Measurements from ENCODE around the gene RANBP3. TPM values are rescaled to one million over a fixed set of nuclear protein-coding genes. Genes with fewer than 3 reads are reported as not detected.

RANBP3 gene
- total and polyA plus RNA-seq, 7 experiments from 2014 or later: 7.0 to 104 (median 92.0) TPM

GRCh38 chr19:5940260-5941208, 37.4 kb downstream of the RANBP3 start:
- H3K4me1 Mint-ChIP-seq: peaks cover 7 to 32% (median 14%) of the 10 kb centered on the region in 7 donors
- H3K27ac ChIP-seq (ENCODE audit: low read depth, low read length): no peak overlapping the region
- intact Hi-C loops (cut with micrococcal nuclease): no loop called here
- no peaks in the 10 kb centered on the region for H3K9me3 ChIP-seq (ENCODE audit: control insufficient read depth in 2 of 3, low read length in 3 of 3)
- POLR2A ChIA-PET: no interaction called here
- no peaks in the 10 kb centered on the region for H3K9me3 Mint-ChIP-seq
- CTCF ChIA-PET: interaction anchor here (1.1 kb wide), 1 partner anchor 185 kb away, joined by 3 read pairs; no protein-coding TSS in a partner anchor
- no peak overlapping the region for H3K27ac Mint-ChIP-seq
- H3K27me3 Mint-ChIP-seq: no peaks in the 10 kb centered on the region
- DNase-seq: no peak
- peaks cover 0 to 62% (median 8%) of the 10 kb centered on the region in 3 experiments for H3K36me3 ChIP-seq (ENCODE audit: control insufficient read depth in 2 of 3, insufficient read depth in 3 of 3, low read length in 3 of 3)
- peaks cover 0 to 27% (median 3%) of the 10 kb centered on the region in 5 donors for H3K36me3 Mint-ChIP-seq
- no peak for ATAC-seq
- H3K4me1 ChIP-seq (ENCODE audit: control insufficient read depth in 2 of 2, insufficient read depth in 2 of 2, low read length in 2 of 2): no peaks in the 10 kb centered on the region
- no peak overlapping the region for H3K4me3 Mint-ChIP-seq
- H3K27me3 ChIP-seq (ENCODE audit: control insufficient read depth in 2 of 2, insufficient read depth in 2 of 2, low read length in 2 of 2): no peaks in the 10 kb centered on the region
- H3K4me3 ChIP-seq (ENCODE audit: low read length): no peak overlapping the region

GRCh38 chr19:5937550-5937949, 40.4 kb downstream of the RANBP3 start:
- H3K4me3 Mint-ChIP-seq: no peak overlapping the region
- CTCF ChIA-PET: interaction anchor here (0.9 kb wide), 1 partner anchor 30 kb away, joined by 4 read pairs; no protein-coding TSS in a partner anchor
- no peaks in the 10 kb centered on the region for H3K4me1 ChIP-seq (ENCODE audit: control insufficient read depth in 2 of 2, insufficient read depth in 2 of 2, low read length in 2 of 2)
- no peak for DNase-seq
- H3K36me3 Mint-ChIP-seq: peaks cover 0 to 27% (median 4%) of the 10 kb centered on the region in 5 donors
- peaks cover 0 to 87% (median 13%) of the 10 kb centered on the region in 3 experiments for H3K36me3 ChIP-seq (ENCODE audit: control insufficient read depth in 2 of 3, insufficient read depth in 3 of 3, low read length in 3 of 3)
- peaks cover 0 to 13% (median 6%) of the 10 kb centered on the region in 7 donors for H3K4me1 Mint-ChIP-seq
- H3K27me3 ChIP-seq (ENCODE audit: control insufficient read depth in 2 of 2, insufficient read depth in 2 of 2, low read length in 2 of 2): no peaks in the 10 kb centered on the region
- no peaks in the 10 kb centered on the region for H3K9me3 Mint-ChIP-seq
- H3K27ac Mint-ChIP-seq: peak overlapping the region in 3 of 9 donors; percentile 21 to 34 (median 21)
- no peak overlapping the region for H3K4me3 ChIP-seq (ENCODE audit: low read length)
- no peaks in the 10 kb centered on the region for H3K27me3 Mint-ChIP-seq
- ATAC-seq: no peak
- intact Hi-C loops (cut with micrococcal nuclease): no loop called here
- no peaks in the 10 kb centered on the region for H3K9me3 ChIP-seq (ENCODE audit: control insufficient read depth in 2 of 3, low read length in 3 of 3)
- H3K27ac ChIP-seq (ENCODE audit: low read depth, low read length): no peak overlapping the region
- POLR2A ChIA-PET: interaction anchor here (1.1 to 3.8 kb wide), 2 partner anchors 12 to 15 kb away, joined by 3 to 13 read pairs; no protein-coding TSS in a partner anchor

GRCh38 chr19:5936292-5936592, 41.7 kb downstream of the RANBP3 start:
- POLR2A ChIA-PET: interaction anchor here (3.8 kb wide), 1 partner anchor 13 kb away, joined by 13 read pairs; no protein-coding TSS in a partner anchor
- CTCF ChIA-PET: interaction anchor here (0.6 kb wide), 2 partner anchors 87 to 1474 kb away, joined by 3 read pairs; no protein-coding TSS in a partner anchor
- Mint-ChIP-seq H3K27ac (peak overlapping the region in 1 of 9 donors; percentile 48), H3K4me3 (no peak overlapping the region), H3K36me3 (peaks cover 0 to 31% (median 4%) of the 10 kb centered on the region in 5 donors), H3K9me3 (no peaks in the 10 kb centered on the region), H3K27me3 (no peaks in the 10 kb centered on the region), H3K4me1 (peaks cover 0 to 13% (median 4%) of the 10 kb centered on the region in 7 donors)
- intact Hi-C loops (cut with micrococcal nuclease): no loop called here
- H3K36me3 ChIP-seq (ENCODE audit: control insufficient read depth in 2 of 3, insufficient read depth in 3 of 3, low read length in 3 of 3): peaks cover 0 to 93% (median 16%) of the 10 kb centered on the region in 3 experiments
- H3K4me3 ChIP-seq (ENCODE audit: low read length): no peak overlapping the region
- no peaks in the 10 kb centered on the region for H3K9me3 ChIP-seq (ENCODE audit: control insufficient read depth in 2 of 3, low read length in 3 of 3)
- H3K4me1 ChIP-seq (ENCODE audit: control insufficient read depth in 2 of 2, insufficient read depth in 2 of 2, low read length in 2 of 2): no peaks in the 10 kb centered on the region
- ATAC-seq (no peak), DNase-seq (no peak)
- no peak overlapping the region for H3K27ac ChIP-seq (ENCODE audit: low read depth, low read length)
- no peaks in the 10 kb centered on the region for H3K27me3 ChIP-seq (ENCODE audit: control insufficient read depth in 2 of 2, insufficient read depth in 2 of 2, low read length in 2 of 2)

GRCh38 chr19:5935473-5936291, 42.3 kb downstream of the RANBP3 start:
- no peaks in the 10 kb centered on the region for H3K9me3 ChIP-seq (ENCODE audit: control insufficient read depth in 2 of 3, low read length in 3 of 3)
- no peak overlapping the region for H3K27ac Mint-ChIP-seq
- POLR2A ChIA-PET: interaction anchor here (3.8 kb wide), 1 partner anchor 14 kb away, joined by 13 read pairs; no protein-coding TSS in a partner anchor
- DNase-seq: no peak
- no peaks in the 10 kb centered on the region for H3K27me3 ChIP-seq (ENCODE audit: control insufficient read depth in 2 of 2, insufficient read depth in 2 of 2, low read length in 2 of 2)
- H3K4me1 ChIP-seq (ENCODE audit: control insufficient read depth in 2 of 2, insufficient read depth in 2 of 2, low read length in 2 of 2): no peaks in the 10 kb centered on the region
- no peaks in the 10 kb centered on the region for H3K9me3 Mint-ChIP-seq
- CTCF ChIA-PET: interaction anchor here (0.6 to 1.1 kb wide), 3 partner anchors 87 to 157 kb away, joined by 3 to 5 read pairs (median 3); no protein-coding TSS in a partner anchor
- H3K4me1 Mint-ChIP-seq: peaks cover 0 to 13% (median 4%) of the 10 kb centered on the region in 7 donors
- intact Hi-C loops (cut with micrococcal nuclease): no loop called here
- H3K4me3 ChIP-seq (ENCODE audit: low read length): no peak overlapping the region
- no peak overlapping the region for H3K4me3 Mint-ChIP-seq
- H3K36me3 ChIP-seq (ENCODE audit: control insufficient read depth in 2 of 3, insufficient read depth in 3 of 3, low read length in 3 of 3): peaks cover 0 to 93% (median 16%) of the 10 kb centered on the region in 3 experiments
- no peak overlapping the region for H3K27ac ChIP-seq (ENCODE audit: low read depth, low read length)
- H3K27me3 Mint-ChIP-seq: no peaks in the 10 kb centered on the region
- ATAC-seq: no peak
- peaks cover 0 to 29% (median 7%) of the 10 kb centered on the region in 5 donors for H3K36me3 Mint-ChIP-seq

- no peaks in the 10 kb centered on the region for H3K27me3 Mint-ChIP-seq
- H3K27me3 ChIP-seq (ENCODE audit: control insufficient read depth in 2 of 2, insufficient read depth in 2 of 2, low read length in 2 of 2): no peaks in the 10 kb centered on the region
- ChIA-PET CTCF (interaction anchor here (0.6 to 1.1 kb wide), 2 partner anchors 131 to 156 kb away, joined by 3 to 5 read pairs; no protein-coding TSS in a partner anchor), POLR2A (interaction anchor here (3.8 kb wide), 1 partner anchor 14 kb away, joined by 13 read pairs; no protein-coding TSS in a partner anchor)
- H3K27ac ChIP-seq (ENCODE audit: low read depth, low read length): no peak overlapping the region
- H3K4me3 Mint-ChIP-seq: no peak overlapping the region
- H3K4me1 ChIP-seq (ENCODE audit: control insufficient read depth in 2 of 2, insufficient read depth in 2 of 2, low read length in 2 of 2): no peaks in the 10 kb centered on the region
- peaks cover 0 to 93% (median 13%) of the 10 kb centered on the region in 3 experiments for H3K36me3 ChIP-seq (ENCODE audit: control insufficient read depth in 2 of 3, insufficient read depth in 3 of 3, low read length in 3 of 3)
- DNase-seq: no peak
- no peaks in the 10 kb centered on the region for H3K9me3 Mint-ChIP-seq
- intact Hi-C loops (cut with micrococcal nuclease): no loop called here
- H3K4me3 ChIP-seq (ENCODE audit: low read length): no peak overlapping the region
- peaks cover 0 to 31% (median 7%) of the 10 kb centered on the region in 5 donors for H3K36me3 Mint-ChIP-seq
- H3K9me3 ChIP-seq (ENCODE audit: control insufficient read depth in 2 of 3, low read length in 3 of 3): no peaks in the 10 kb centered on the region
- no peak for ATAC-seq
- H3K4me1 Mint-ChIP-seq: peaks cover 0 to 9% (median 4%) of the 10 kb centered on the region in 7 donors
- H3K27ac Mint-ChIP-seq: peak overlapping the region in 1 of 9 donors; percentile 54
Measured at GRCh38 chr19:5934774-5935472, 43.0 kb downstream of the RANBP3 start.

- DNase-seq: no peak
- Mint-ChIP-seq H3K4me3 (no peak overlapping the region), H3K4me1 (peaks cover 0 to 8% (median 4%) of the 10 kb centered on the region in 7 donors), H3K27ac (peak overlapping the region in 1 of 9 donors; percentile 14), H3K9me3 (no peaks in the 10 kb centered on the region), H3K36me3 (peaks cover 0 to 34% (median 7%) of the 10 kb centered on the region in 5 donors), H3K27me3 (no peaks in the 10 kb centered on the region)
- ChIA-PET CTCF (no interaction called here), POLR2A (interaction anchor here (3.8 kb wide), 1 partner anchor 15 kb away, joined by 13 read pairs; no protein-coding TSS in a partner anchor)
- Histone ChIP-seq H3K4me3 (ENCODE audit: low read length) (no peak overlapping the region), H3K27ac (ENCODE audit: low read depth, low read length) (no peak overlapping the region), H3K27me3 (ENCODE audit: control insufficient read depth in 2 of 2, insufficient read depth in 2 of 2, low read length in 2 of 2) (no peaks in the 10 kb centered on the region), H3K4me1 (ENCODE audit: control insufficient read depth in 2 of 2, insufficient read depth in 2 of 2, low read length in 2 of 2) (no peaks in the 10 kb centered on the region), H3K9me3 (ENCODE audit: control insufficient read depth in 2 of 3, low read length in 3 of 3) (no peaks in the 10 kb centered on the region), H3K36me3 (ENCODE audit: control insufficient read depth in 2 of 3, insufficient read depth in 3 of 3, low read length in 3 of 3) (peaks cover 0 to 93% (median 13%) of the 10 kb centered on the region in 3 experiments)
- intact Hi-C loops (cut with micrococcal nuclease): no loop called here
- no peak for ATAC-seq
Measured at GRCh38 chr19:5934069-5934401, 43.9 kb downstream of the RANBP3 start.

Data from naive thymus-derived CD4-positive, alpha-beta T cell (primary cell).